A673 (cell line): ENCODE measurements around the gene PGF.

Experiments
- CTCF ChIP-seq: fragments of 300-800, 200-600 bp; sonication (generic); conservative IDR thresholded peaks from 2 replicates; pipeline ENCODE4 v1.5.1; 2017; ENCODE audit warnings: low read depth, mild to moderate bottlenecking, antibody characterized with exemption, low read length, moderate library complexity, mixed read lengths
- EZH2 ChIP-seq: fragments of 200-600 bp; sonication (generic); IDR thresholded peaks from 2 replicates; pipeline ENCODE4 v1.6.1; 2017; ENCODE audit warnings: borderline replicate concordance, low read depth, mild to moderate bottlenecking, mixed read lengths, antibody characterized with exemption, low read length; ENCODE audit not compliant: poor library complexity, severe bottlenecking

DNA sequence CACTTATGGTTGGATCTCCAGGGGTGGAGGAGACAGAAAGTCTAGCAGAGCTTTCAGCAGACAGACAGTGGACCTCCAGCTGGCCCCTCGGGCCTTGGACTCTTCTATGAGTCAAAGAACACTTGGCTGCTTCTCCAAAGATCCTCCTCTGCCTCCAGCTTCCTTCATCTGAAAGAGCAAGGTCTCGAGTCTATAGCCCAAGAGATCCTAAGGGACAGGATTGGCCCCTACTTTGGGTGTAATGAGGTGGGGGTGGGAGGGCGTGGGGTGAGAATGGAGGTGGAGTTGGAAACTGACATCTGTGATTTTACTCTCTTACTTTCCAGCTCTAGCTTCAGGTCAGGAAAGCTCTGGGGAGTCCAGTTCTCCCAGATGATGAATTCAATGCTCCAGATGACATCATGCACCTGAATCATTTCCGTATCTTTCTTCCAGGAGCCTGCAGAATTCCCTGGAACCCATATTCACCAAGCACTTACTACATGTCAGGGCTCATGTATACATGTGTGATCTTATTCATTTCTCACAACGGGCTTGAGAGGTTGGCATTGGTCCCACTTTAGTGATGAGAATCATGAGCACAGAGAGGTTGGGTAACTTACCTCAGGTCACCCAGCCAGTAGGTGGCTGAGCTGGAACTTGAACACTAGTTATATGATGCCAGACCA, 10.2 kb upstream of the PGF start:
- TF ChIP-seq CTCF, result no peak
- no peak for TF ChIP-seq EZH2
